Adrenal gland (tissue), 5 donors: Measurements from ENCODE around the gene ATL1.

Experiments
- POLR2A ChIP-seq, 2 donors: fragments of 450-650 bp; IDR thresholded peaks; one replicate each; pipeline ENCODE4 v1.6.1; 2017; ENCODE audit warnings: antibody characterized with exemption in 2 of 2, mild to moderate bottlenecking in 2 of 2, moderate library complexity in 1 of 2
- TF ChIP-seq, protein P1 (sequence below), 6 experiments: fragments of 450-650 bp in 4 of 6; fragments of 200-600 bp in 2 of 6; sonication (generic) in 1 of 6; IDR thresholded peaks; 1 replicate in 5 of 6; 2 replicates in 1 of 6; pipeline versions ENCODE4 v1.5.1 to v1.8.0; 2016 to 2021; ENCODE audit warnings: antibody characterized with exemption in 6 of 6, mild to moderate bottlenecking in 2 of 6, moderate library complexity in 1 of 6
- donor health status: DM: no; HTN: no; CAD: no.

GRCh38 chr14:50607181-50607580 is 47.2 kb downstream of the ATL1 start:
- TF ChIP-seq, protein P1, sequence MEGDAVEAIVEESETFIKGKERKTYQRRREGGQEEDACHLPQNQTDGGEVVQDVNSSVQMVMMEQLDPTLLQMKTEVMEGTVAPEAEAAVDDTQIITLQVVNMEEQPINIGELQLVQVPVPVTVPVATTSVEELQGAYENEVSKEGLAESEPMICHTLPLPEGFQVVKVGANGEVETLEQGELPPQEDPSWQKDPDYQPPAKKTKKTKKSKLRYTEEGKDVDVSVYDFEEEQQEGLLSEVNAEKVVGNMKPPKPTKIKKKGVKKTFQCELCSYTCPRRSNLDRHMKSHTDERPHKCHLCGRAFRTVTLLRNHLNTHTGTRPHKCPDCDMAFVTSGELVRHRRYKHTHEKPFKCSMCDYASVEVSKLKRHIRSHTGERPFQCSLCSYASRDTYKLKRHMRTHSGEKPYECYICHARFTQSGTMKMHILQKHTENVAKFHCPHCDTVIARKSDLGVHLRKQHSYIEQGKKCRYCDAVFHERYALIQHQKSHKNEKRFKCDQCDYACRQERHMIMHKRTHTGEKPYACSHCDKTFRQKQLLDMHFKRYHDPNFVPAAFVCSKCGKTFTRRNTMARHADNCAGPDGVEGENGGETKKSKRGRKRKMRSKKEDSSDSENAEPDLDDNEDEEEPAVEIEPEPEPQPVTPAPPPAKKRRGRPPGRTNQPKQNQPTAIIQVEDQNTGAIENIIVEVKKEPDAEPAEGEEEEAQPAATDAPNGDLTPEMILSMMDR (IDR thresholded peaks at IDR 0.05), result no peak
- no peak for TF ChIP-seq POLR2A (IDR thresholded peaks at IDR 0.05)
